HG03095 (cell line): ENCODE results near the gene VPS37B.

Experiments
- ATAC-seq: cut with Tn5 transposase; IDR thresholded peaks from one replicate; pipeline ENCODE4 v1.9.1; 2021; ENCODE audit warnings: moderate library complexity; ENCODE audit not compliant: unreplicated experiment

VPS37B gene

GRCh38 chr12:122867691-122868461 is 28.0 kb downstream of the VPS37B start:
- ATAC-seq, result no peak

- ATAC-seq, result no peak
Measured at GRCh38 chr12:122866950-122867607, 28.8 kb downstream of the VPS37B start.

- no peak for ATAC-seq
Measured at GRCh38 chr12:122866379-122866778, 29.5 kb downstream of the VPS37B start.

- no peak for ATAC-seq
Measured at GRCh38 chr12:122865268-122866231, 30.4 kb downstream of the VPS37B start.

GRCh38 chr12:122864894-122865253 is 31.1 kb downstream of the VPS37B start:
- ATAC-seq, result no peak

GRCh38 chr12:122862872-122863701 is 32.8 kb downstream of the VPS37B start:
- no peak for ATAC-seq

GRCh38 chr12:122862110-122862634 is 33.8 kb downstream of the VPS37B start:
- no peak for ATAC-seq

GRCh38 chr12:122861587-122861970 is 34.3 kb downstream of the VPS37B start:
- ATAC-seq, result no peak

- ATAC-seq, result no peak
Measured at GRCh38 chr12:122860854-122861586, 34.9 kb downstream of the VPS37B start.

- no peak for ATAC-seq
Measured at GRCh38 chr12:122860040-122860853, 35.7 kb downstream of the VPS37B start.

- ATAC-seq, result no peak
Measured at GRCh38 chr12:122859303-122860039, 36.5 kb downstream of the VPS37B start.

- ATAC-seq, result no peak
Measured at GRCh38 chr12:122858591-122859302, 37.2 kb downstream of the VPS37B start.

- ATAC-seq, result no peak
Measured at GRCh38 chr12:122858171-122858570, 37.8 kb downstream of the VPS37B start.

- no peak for ATAC-seq
Measured at GRCh38 chr12:122856999-122857671, 38.8 kb downstream of the VPS37B start.

- no peak for ATAC-seq
Measured at GRCh38 chr12:122855928-122856831, 39.7 kb downstream of the VPS37B start.
